Inferior parietal cortex (tissue), 1 donor: Measurements from ENCODE around the gene SPAG16.
"Not testable (repeated sequence)": the region's sequence is repeated elsewhere in the genome, so short reads cannot be mapped to it uniquely, and the experiment has no call there.

ENCODE experiments used
- DNase-seq: peaks from one replicate; pipeline ENCODE4 v3.0.0-alpha.2; 2016; ENCODE audit errors: extremely low spot score

SPAG16 gene

GRCh38 chr2:213545481-213545880, 261.2 kb downstream of the SPAG16 start:
- DNase-seq: no peak

GRCh38 chr2:213545964-213546475, 261.8 kb downstream of the SPAG16 start:
- no peak for DNase-seq

GRCh38 chr2:213551526-213551925, 267.3 kb downstream of the SPAG16 start:
- DNase-seq: no peak

GRCh38 chr2:213559053-213559452, 274.8 kb downstream of the SPAG16 start:
- DNase-seq: no peak

- DNase-seq: no peak
These were observed 277.5 kb downstream of the SPAG16 start for GRCh38 chr2:213561759-213562158.

- DNase-seq: no peak
These were observed 278.4 kb downstream of the SPAG16 start for GRCh38 chr2:213562539-213563180.

GRCh38 chr2:213566846-213567245, 282.6 kb downstream of the SPAG16 start:
- no peak for DNase-seq

GRCh38 chr2:213609570-213610170, 325.4 kb downstream of the SPAG16 start:
- no peak for DNase-seq

GRCh38 chr2:213627054-213627710, 342.9 kb downstream of the SPAG16 start:
- DNase-seq: no peak

GRCh38 chr2:213627835-213628460, 343.7 kb downstream of the SPAG16 start:
- no peak for DNase-seq

- DNase-seq: no peak
These were observed 356.6 kb downstream of the SPAG16 start for GRCh38 chr2:213640738-213641425.

- no peak for DNase-seq
These were observed 360.7 kb downstream of the SPAG16 start for GRCh38 chr2:213644926-213645325.

- no peak for DNase-seq
These were observed 364.9 kb downstream of the SPAG16 start for GRCh38 chr2:213649176-213649575.

- no peak for DNase-seq
These were observed 380.6 kb downstream of the SPAG16 start for GRCh38 chr2:213664817-213665216.

GRCh38 chr2:213669657-213670056, 385.4 kb downstream of the SPAG16 start:
- no peak for DNase-seq

- DNase-seq: no peak
These were observed 394.4 kb downstream of the SPAG16 start for GRCh38 chr2:213678437-213679218.

- DNase-seq: no peak
These were observed 395.6 kb downstream of the SPAG16 start for GRCh38 chr2:213679894-213680293.

- DNase-seq: no peak
These were observed 398.0 kb downstream of the SPAG16 start for GRCh38 chr2:213682276-213682675.

GRCh38 chr2:213688133-213688532, 403.9 kb downstream of the SPAG16 start:
- no peak for DNase-seq

- not testable (repeated sequence) for DNase-seq
These were observed 404.6 kb downstream of the SPAG16 start for GRCh38 chr2:213688825-213689224.

- no peak for DNase-seq
These were observed 405.3 kb downstream of the SPAG16 start for GRCh38 chr2:213689585-213689984.
